ENCODE measurements around the gene KIF25. TPM values are rescaled to one million over a fixed set of nuclear protein-coding genes. Genes with fewer than 3 reads are reported as not detected.
A peak's percentile ranks its signal among the peaks of the same experiment; 100 is the strongest.

KIF25 gene
- total RNA-seq, 4 donors from 2014 or later, result 0.28 TPM; not detected in 3

DNA sequence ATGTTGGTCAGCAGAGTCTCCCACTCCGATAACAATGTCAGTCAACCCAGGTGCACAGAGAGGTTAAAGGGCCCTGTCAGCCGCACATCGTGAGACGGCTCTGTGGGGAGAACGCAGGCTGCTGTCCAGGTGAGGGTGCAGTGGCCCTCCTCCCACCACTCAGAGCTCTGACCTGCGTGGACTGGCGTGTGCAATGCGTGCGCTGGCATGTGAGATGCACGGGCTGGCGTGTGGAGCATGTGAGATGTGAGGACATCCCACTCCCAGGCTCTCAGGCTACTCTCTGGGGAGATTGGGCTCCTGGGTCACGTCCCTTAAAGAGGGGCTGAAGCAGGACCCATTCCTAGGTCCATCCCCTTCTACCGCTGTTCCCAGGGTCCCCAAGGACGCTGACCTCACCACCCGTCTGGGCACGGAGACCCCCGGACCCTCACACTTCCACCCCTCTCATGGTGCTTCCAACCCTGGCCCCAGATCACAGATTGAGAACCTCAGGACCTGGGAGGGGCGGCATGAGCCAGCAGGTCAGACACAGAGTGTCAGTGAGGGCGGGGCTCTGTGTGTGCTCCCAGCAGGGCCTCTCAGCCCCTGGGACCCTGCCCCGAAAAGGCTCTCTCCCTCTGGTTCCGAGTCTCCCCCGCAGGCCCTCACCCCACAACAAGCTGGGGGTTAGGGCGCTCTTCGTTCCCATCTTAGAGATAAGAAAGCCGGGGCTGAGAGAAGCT lies 90.1 kb downstream of the KIF25 start:
- no peaks in the 10 kb centered on the region for H3K9me3 ChIP-seq
- intact Hi-C loops (cut with DNase I; ENCODE audit: low total_unique reads), result no loop called here
- H3K4me3 ChIP-seq, result no peak overlapping the region
- no peaks in the 10 kb centered on the region for H3K36me3 ChIP-seq
- H3K4me1 ChIP-seq, result no peaks in the 10 kb centered on the region
- no peak for TF ChIP-seq POLR2A (IDR thresholded peaks at IDR 0.05)
- TF ChIP-seq, protein P1, sequence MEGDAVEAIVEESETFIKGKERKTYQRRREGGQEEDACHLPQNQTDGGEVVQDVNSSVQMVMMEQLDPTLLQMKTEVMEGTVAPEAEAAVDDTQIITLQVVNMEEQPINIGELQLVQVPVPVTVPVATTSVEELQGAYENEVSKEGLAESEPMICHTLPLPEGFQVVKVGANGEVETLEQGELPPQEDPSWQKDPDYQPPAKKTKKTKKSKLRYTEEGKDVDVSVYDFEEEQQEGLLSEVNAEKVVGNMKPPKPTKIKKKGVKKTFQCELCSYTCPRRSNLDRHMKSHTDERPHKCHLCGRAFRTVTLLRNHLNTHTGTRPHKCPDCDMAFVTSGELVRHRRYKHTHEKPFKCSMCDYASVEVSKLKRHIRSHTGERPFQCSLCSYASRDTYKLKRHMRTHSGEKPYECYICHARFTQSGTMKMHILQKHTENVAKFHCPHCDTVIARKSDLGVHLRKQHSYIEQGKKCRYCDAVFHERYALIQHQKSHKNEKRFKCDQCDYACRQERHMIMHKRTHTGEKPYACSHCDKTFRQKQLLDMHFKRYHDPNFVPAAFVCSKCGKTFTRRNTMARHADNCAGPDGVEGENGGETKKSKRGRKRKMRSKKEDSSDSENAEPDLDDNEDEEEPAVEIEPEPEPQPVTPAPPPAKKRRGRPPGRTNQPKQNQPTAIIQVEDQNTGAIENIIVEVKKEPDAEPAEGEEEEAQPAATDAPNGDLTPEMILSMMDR (IDR thresholded peaks at IDR 0.05), result no peak
- no peak for DNase-seq
- H3K27ac ChIP-seq, result no peak overlapping the region
- H3K27me3 ChIP-seq, result no peaks in the 10 kb centered on the region

DNA sequence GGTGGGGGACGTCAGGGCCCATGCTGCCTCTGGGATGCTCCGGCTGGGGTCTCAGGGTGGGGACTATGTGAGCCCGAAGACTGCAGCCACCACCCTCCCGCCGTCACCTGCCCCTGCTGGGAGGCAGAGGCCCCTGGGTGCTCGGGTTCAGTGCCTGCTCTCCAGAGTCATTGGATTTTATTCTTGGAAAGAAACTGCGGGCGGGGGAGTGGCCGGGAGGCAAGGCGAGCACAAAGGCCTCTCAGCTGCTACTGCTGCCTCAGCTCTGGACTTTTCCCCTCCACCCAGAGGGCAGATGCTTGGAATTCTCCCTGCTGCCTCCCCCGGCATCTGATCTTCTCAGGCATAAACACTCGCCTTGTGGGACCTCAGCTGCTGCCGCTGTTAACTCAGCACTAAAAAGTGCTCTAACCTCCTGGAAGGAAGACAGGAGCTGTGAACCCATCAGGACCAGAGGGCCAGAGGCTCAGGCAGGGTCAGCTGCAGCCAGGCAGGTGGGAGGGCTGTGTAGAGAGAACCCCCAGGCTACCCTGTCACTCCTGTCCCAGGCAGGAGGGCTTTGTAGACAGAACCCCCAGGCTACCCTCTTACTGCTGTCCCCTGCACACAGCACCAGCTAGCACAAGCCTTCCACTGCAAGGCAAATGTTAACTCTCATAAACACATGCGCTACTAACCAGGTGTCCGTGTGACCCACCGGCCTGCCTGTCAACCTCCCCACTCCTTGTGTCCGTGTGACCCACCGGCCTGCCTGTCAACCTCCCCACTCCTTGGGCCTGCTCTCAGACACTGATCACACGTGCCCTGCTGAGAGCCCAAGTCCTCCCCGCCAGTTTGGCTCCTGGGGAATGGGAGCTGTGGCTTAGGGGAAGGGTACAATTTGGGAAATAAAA lies 90.9 kb downstream of the KIF25 start:
- H3K27ac ChIP-seq, result peak overlapping the region in 1 of 2 donors; percentile 64
- H3K27me3 ChIP-seq, result no peaks in the 10 kb centered on the region
- no peak overlapping the region for H3K4me3 ChIP-seq
- DNase-seq, result peak; percentile 45 to 51
- no peaks in the 10 kb centered on the region for H3K9me3 ChIP-seq
- no peaks in the 10 kb centered on the region for H3K36me3 ChIP-seq
- no peaks in the 10 kb centered on the region for H3K4me1 ChIP-seq
- intact Hi-C loops (cut with DNase I; ENCODE audit: low total_unique reads), result no loop called here
- TF ChIP-seq, protein P1 (IDR thresholded peaks at IDR 0.05), result no peak
- no peak for TF ChIP-seq POLR2A (IDR thresholded peaks at IDR 0.05)

DNA sequence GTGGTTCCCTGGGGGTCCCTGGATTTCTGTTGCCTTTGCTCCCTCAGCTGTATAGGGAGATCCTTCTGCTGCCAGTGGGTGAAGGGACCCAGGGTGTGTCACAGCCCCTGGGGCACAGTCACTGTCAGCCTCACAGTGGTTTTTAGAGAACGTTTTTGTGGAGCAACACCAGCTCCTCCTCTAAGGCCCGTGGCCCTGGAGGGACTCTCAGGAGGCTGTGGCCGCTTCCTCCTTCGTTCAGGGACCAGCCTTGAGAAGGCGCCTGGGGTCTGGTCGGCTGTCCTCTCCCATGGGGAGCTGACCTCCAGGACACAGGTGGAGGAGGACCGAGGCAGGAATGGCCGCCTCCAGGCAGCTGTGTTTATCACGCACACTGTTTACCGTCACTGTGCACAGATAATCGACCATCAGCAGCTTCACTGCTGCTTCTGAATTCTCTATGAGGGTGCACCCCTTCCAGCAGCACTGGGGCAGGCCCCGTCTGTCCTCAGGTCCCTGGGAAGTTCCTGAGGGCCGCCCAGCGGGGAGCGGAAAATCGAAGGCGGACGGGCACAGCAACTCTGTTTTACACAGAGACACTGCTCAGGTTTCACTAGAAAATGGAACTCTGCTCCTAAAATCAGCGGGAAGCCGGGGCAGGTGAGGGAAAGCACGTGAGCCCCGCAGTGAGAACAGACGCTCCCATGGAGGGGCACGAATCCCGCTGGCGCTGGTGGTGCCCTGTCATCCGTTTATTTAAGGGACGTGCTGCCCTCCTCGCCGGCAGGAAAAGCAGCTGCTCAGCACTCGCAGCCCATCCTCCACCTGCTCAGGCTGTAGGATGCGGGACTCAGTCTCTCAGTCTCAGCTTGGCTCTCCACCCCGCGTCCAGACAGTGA lies 92.0 kb downstream of the KIF25 start:
- TF ChIP-seq, protein P1 (IDR thresholded peaks at IDR 0.05), result no peak
- TF ChIP-seq POLR2A (IDR thresholded peaks at IDR 0.05), result no peak
- DNase-seq, result no peak
- Histone ChIP-seq H3K27me3 (no peaks in the 10 kb centered on the region), H3K36me3 (no peaks in the 10 kb centered on the region), H3K4me1 (no peaks in the 10 kb centered on the region), H3K4me3 (no peak overlapping the region), H3K9me3 (no peaks in the 10 kb centered on the region), H3K27ac (peak overlapping the region in 1 of 2 donors; percentile 64)
- intact Hi-C loops (cut with DNase I; ENCODE audit: low total_unique reads), result no loop called here

DNA sequence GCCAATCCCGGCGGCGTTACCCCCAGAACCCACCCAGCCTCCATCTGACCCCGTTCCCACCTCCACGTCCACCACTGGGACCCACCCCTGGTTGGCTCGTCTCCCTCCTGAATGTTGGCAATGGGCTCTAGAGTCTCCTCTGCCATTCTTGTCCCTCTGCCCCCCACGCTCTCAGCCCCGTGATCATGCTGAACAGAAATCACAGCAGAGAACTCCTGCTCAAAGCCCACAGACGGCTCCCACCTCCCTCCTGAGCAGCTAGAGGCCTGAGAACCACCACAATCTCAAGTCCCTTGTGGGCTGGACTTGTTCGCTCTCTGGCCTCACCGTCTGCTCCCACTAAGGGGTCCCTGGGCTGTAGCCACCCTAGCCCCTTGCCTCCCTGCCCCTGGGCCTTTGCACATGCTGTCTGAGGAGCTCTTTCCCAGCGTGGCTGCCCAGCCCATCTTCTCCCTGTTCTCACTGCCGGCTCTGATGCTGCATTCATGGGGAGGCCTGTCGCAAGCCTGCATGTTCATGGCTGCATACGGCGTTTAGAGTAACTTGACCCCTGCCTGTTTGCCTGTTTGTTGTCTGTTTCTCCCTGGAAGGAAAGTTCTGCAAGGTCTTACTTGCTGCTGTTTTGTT lies 92.7 kb downstream of the KIF25 start:
- DNase-seq, result no peak
- Histone ChIP-seq H3K4me1 (no peaks in the 10 kb centered on the region), H3K36me3 (no peaks in the 10 kb centered on the region), H3K9me3 (no peaks in the 10 kb centered on the region), H3K27me3 (no peaks in the 10 kb centered on the region), H3K4me3 (no peak overlapping the region), H3K27ac (no peak overlapping the region)
- TF ChIP-seq, protein P1 (IDR thresholded peaks at IDR 0.05), result no peak
- no peak for TF ChIP-seq POLR2A (IDR thresholded peaks at IDR 0.05)
- intact Hi-C loops (cut with DNase I; ENCODE audit: low total_unique reads), result no loop called here

All from uterus (tissue), 4 donors.